ENCODE data around the gene MTUS2. TPM values are rescaled to one million over a fixed set of nuclear protein-coding genes. Genes with fewer than 3 reads are reported as not detected.

MTUS2 gene
- total RNA-seq, 1 donor, result 0.36 TPM

GRCh38 chr13:29006359-29006850, 186.3 kb downstream of the MTUS2 start:
- Histone ChIP-seq H3K4me3 (ENCODE audit: insufficient read depth, low read length) (no peak overlapping the region), H3K9me3 (ENCODE audit: low read depth, low read length) (no peaks in the 10 kb centered on the region), H3K27ac (ENCODE audit: low read depth, low read length) (no peak overlapping the region), H3K4me1 (ENCODE audit: insufficient read depth, low read length) (no peaks in the 10 kb centered on the region), H3K79me2 (ENCODE audit: insufficient read depth, low read length) (no peaks in the 10 kb centered on the region), H2AFZ (ENCODE audit: low read length) (no peak overlapping the region), H3K36me3 (ENCODE audit: insufficient read depth, low read length) (no peaks in the 10 kb centered on the region), H3K27me3 (ENCODE audit: insufficient read depth, low read length) (no peaks in the 10 kb centered on the region), H3K4me2 (ENCODE audit: insufficient read depth, low read length) (no peak overlapping the region), H4K20me1 (ENCODE audit: insufficient read depth, low read length) (no peaks in the 10 kb centered on the region)
- TF ChIP-seq CTCF (IDR thresholded peaks at IDR 0.05; ENCODE audit: extremely low read depth, low read depth, low read length), result no peak
- DNase-seq (ENCODE audit: insufficient read length, low spot score, missing footprints), result no peak

GRCh38 chr13:29008296-29008695, 188.2 kb downstream of the MTUS2 start:
- Histone ChIP-seq H3K27me3 (ENCODE audit: insufficient read depth, low read length) (no peaks in the 10 kb centered on the region), H3K36me3 (ENCODE audit: insufficient read depth, low read length) (no peaks in the 10 kb centered on the region), H3K4me2 (ENCODE audit: insufficient read depth, low read length) (no peak overlapping the region), H2AFZ (ENCODE audit: low read length) (no peak overlapping the region), H3K79me2 (ENCODE audit: insufficient read depth, low read length) (no peaks in the 10 kb centered on the region), H3K27ac (ENCODE audit: low read depth, low read length) (no peak overlapping the region), H3K4me1 (ENCODE audit: insufficient read depth, low read length) (no peaks in the 10 kb centered on the region), H3K9me3 (ENCODE audit: low read depth, low read length) (no peaks in the 10 kb centered on the region), H4K20me1 (ENCODE audit: insufficient read depth, low read length) (no peaks in the 10 kb centered on the region), H3K4me3 (ENCODE audit: insufficient read depth, low read length) (no peak overlapping the region)
- no peak for TF ChIP-seq CTCF (IDR thresholded peaks at IDR 0.05; ENCODE audit: extremely low read depth, low read depth, low read length)
- DNase-seq (ENCODE audit: insufficient read length, low spot score, missing footprints), result no peak

GRCh38 chr13:29020314-29020713, 200.2 kb downstream of the MTUS2 start:
- Histone ChIP-seq H3K4me1 (ENCODE audit: insufficient read depth, low read length) (no peaks in the 10 kb centered on the region), H3K79me2 (ENCODE audit: insufficient read depth, low read length) (no peaks in the 10 kb centered on the region), H3K27ac (ENCODE audit: low read depth, low read length) (no peak overlapping the region), H3K27me3 (ENCODE audit: insufficient read depth, low read length) (no peaks in the 10 kb centered on the region), H3K9me3 (ENCODE audit: low read depth, low read length) (no peaks in the 10 kb centered on the region), H3K4me2 (ENCODE audit: insufficient read depth, low read length) (no peak overlapping the region), H2AFZ (ENCODE audit: low read length) (no peak overlapping the region), H3K4me3 (ENCODE audit: insufficient read depth, low read length) (no peak overlapping the region), H3K36me3 (ENCODE audit: insufficient read depth, low read length) (no peaks in the 10 kb centered on the region), H4K20me1 (ENCODE audit: insufficient read depth, low read length) (no peaks in the 10 kb centered on the region)
- TF ChIP-seq CTCF (IDR thresholded peaks at IDR 0.05; ENCODE audit: extremely low read depth, low read depth, low read length), result no peak
- DNase-seq (ENCODE audit: insufficient read length, low spot score, missing footprints), result no peak

- Histone ChIP-seq H3K27me3 (ENCODE audit: insufficient read depth, low read length) (no peaks in the 10 kb centered on the region), H3K4me2 (ENCODE audit: insufficient read depth, low read length) (no peak overlapping the region), H3K27ac (ENCODE audit: low read depth, low read length) (no peak overlapping the region), H3K79me2 (ENCODE audit: insufficient read depth, low read length) (no peaks in the 10 kb centered on the region), H3K4me1 (ENCODE audit: insufficient read depth, low read length) (no peaks in the 10 kb centered on the region), H2AFZ (ENCODE audit: low read length) (no peak overlapping the region), H3K4me3 (ENCODE audit: insufficient read depth, low read length) (no peak overlapping the region), H3K9me3 (ENCODE audit: low read depth, low read length) (no peaks in the 10 kb centered on the region), H4K20me1 (ENCODE audit: insufficient read depth, low read length) (no peaks in the 10 kb centered on the region), H3K36me3 (ENCODE audit: insufficient read depth, low read length) (no peaks in the 10 kb centered on the region)
- TF ChIP-seq CTCF (IDR thresholded peaks at IDR 0.05; ENCODE audit: extremely low read depth, low read depth, low read length), result no peak
- DNase-seq (ENCODE audit: insufficient read length, low spot score, missing footprints), result no peak
Observed at GRCh38 chr13:29021311-29021710, 201.2 kb downstream of the MTUS2 start.

All from osteoblast (primary cell).